NOMO-1 treated with dmso at 0.1 percent for 144 hours (cell line): Measurements from ENCODE around the gene LPP.

Experiments used
- DNase-seq: peaks from one replicate; lab custom pipeline; 2025; ENCODE audit not compliant: unreplicated experiment; lab: John Stamatoyannopoulos, UW

The LPP gene

GRCh38 chr3:188925376-188925775 lies 771.4 kb downstream of the LPP start:
- no peak for DNase-seq

- no peak for DNase-seq
These were observed 772.2 kb downstream of the LPP start for GRCh38 chr3:188926111-188926510.

- DNase-seq: no peak
These were observed 773.0 kb downstream of the LPP start for GRCh38 chr3:188926741-188927511.

- no peak for DNase-seq
These were observed 774.0 kb downstream of the LPP start for GRCh38 chr3:188927971-188928370.

- no peak for DNase-seq
These were observed 775.2 kb downstream of the LPP start for GRCh38 chr3:188929137-188929536.

- no peak for DNase-seq
These were observed 777.1 kb downstream of the LPP start for GRCh38 chr3:188931036-188931435.

GRCh38 chr3:188931531-188931930 lies 777.6 kb downstream of the LPP start:
- no peak for DNase-seq

GRCh38 chr3:188934989-188935388 lies 781.0 kb downstream of the LPP start:
- no peak for DNase-seq

- no peak for DNase-seq
These were observed 782.7 kb downstream of the LPP start for GRCh38 chr3:188936597-188937107.

GRCh38 chr3:188937389-188937788 lies 783.4 kb downstream of the LPP start:
- DNase-seq: no peak

- DNase-seq: no peak
These were observed 785.0 kb downstream of the LPP start for GRCh38 chr3:188938999-188939398.

- no peak for DNase-seq
These were observed 786.0 kb downstream of the LPP start for GRCh38 chr3:188939814-188940572.
